Measurements from ENCODE around the gene C4orf50. TPM values are rescaled to one million over a fixed set of nuclear protein-coding genes. Genes with fewer than 3 reads are reported as not detected.

The C4orf50 gene
- total RNA-seq, result not detected in 2 replicates

DNA sequence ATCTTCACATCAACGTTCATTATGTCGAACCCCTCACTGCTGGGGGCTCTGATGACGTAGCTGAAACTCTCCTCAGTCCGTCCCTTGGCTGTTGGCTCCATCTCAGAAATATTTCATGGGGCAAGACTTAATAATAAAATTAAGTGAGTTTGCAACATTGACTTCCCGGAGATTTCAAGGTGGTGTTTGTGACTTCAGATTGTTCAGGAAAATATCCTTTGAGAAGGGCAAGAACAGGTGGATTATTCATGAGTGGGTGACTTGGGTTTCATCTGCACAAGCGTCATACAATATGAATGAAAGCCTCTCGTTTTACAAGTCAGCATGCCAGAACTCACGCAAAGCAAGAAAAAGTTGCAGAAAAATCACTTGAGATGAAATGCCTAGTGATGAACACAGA, at the start of gene C4orf50:
Gene C4orf50, minus strand, starts transcription at position 101 of the 400 bp plus-strand sequence.

GRCh38 chr4:5893004-5893580, 125.1 kb downstream of the C4orf50 start, which contains the start of gene CRMP1:
TSS of gene CRMP1 (minus strand) at chr4:5893086. CDS start at chr4:5892969, 117 bp downstream.

Other genes starting within 250 kb of the C4orf50 start
- 0.14 TPM in 1 of 2 replicates, not detected in the other for gene CRMP1, start 125.3 kb downstream of the C4orf50 start, total RNA-seq
- gene JAKMIP1, start 182.1 kb upstream of the C4orf50 start, total RNA-seq, result not detected in 2 replicates

Measured in airway epithelial cell (primary cell).